HepG2 (cell line): ENCODE data around the gene FMN2.

ENCODE experiments used
- ZNF792 ChIP-seq: IDR thresholded peaks from 2 replicates; pipeline ENCODE4 v1.6.1; 2016
- TF ChIP-seq, protein P1 (sequence below): sonication (generic); formaldehyde crosslinking; conservative IDR thresholded peaks from 2 replicates; pipeline ENCODE4 v1.8.0; 2022; ENCODE audit warnings: low read depth, missing genetic modification reagents
- TF ChIP-seq, protein P2 (sequence below): sonication (generic); formaldehyde crosslinking; IDR thresholded peaks from 2 replicates; pipeline ENCODE4 v1.4.0; 2020; ENCODE audit warnings: missing genetic modification reagents

DNA sequence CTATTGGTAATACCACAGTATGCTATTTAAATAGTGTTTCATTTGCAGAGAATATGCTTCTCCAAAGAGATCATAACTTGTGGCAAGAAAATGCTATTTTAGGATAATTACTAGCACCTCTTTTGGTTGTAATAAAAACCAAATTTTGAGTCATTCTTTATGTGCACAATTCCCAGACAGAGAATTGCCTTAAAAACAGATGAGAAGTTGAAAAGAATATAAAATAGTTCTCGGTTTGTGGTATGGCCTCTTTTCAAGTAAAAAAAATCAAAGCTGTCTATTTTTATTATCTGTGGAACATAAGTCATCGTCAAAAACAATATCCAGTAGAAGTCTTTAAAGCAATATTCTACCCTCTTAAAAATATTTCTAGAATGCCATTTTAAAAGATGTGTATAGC lies 334.4 kb downstream of the FMN2 start:
- TF ChIP-seq, protein P1, sequence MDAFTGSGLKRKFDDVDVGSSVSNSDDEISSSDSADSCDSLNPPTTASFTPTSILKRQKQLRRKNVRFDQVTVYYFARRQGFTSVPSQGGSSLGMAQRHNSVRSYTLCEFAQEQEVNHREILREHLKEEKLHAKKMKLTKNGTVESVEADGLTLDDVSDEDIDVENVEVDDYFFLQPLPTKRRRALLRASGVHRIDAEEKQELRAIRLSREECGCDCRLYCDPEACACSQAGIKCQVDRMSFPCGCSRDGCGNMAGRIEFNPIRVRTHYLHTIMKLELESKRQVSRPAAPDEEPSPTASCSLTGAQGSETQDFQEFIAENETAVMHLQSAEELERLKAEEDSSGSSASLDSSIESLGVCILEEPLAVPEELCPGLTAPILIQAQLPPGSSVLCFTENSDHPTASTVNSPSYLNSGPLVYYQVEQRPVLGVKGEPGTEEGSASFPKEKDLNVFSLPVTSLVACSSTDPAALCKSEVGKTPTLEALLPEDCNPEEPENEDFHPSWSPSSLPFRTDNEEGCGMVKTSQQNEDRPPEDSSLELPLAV: no peak
- TF ChIP-seq, protein P2, sequence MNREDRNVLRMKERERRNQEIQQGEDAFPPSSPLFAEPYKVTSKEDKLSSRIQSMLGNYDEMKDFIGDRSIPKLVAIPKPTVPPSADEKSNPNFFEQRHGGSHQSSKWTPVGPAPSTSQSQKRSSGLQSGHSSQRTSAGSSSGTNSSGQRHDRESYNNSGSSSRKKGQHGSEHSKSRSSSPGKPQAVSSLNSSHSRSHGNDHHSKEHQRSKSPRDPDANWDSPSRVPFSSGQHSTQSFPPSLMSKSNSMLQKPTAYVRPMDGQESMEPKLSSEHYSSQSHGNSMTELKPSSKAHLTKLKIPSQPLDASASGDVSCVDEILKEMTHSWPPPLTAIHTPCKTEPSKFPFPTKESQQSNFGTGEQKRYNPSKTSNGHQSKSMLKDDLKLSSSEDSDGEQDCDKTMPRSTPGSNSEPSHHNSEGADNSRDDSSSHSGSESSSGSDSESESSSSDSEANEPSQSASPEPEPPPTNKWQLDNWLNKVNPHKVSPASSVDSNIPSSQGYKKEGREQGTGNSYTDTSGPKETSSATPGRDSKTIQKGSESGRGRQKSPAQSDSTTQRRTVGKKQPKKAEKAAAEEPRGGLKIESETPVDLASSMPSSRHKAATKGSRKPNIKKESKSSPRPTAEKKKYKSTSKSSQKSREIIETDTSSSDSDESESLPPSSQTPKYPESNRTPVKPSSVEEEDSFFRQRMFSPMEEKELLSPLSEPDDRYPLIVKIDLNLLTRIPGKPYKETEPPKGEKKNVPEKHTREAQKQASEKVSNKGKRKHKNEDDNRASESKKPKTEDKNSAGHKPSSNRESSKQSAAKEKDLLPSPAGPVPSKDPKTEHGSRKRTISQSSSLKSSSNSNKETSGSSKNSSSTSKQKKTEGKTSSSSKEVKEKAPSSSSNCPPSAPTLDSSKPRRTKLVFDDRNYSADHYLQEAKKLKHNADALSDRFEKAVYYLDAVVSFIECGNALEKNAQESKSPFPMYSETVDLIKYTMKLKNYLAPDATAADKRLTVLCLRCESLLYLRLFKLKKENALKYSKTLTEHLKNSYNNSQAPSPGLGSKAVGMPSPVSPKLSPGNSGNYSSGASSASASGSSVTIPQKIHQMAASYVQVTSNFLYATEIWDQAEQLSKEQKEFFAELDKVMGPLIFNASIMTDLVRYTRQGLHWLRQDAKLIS (CRISPR knock-in tag): no peak
- no peak for TF ChIP-seq ZNF792 (CRISPR knock-in tag)
